Testis (tissue), 2 donors: ENCODE measurements around the gene NDRG4.

Experiments used
- CTCF ChIP-seq, 3 experiments: fragments of 450-650 bp in 2 of 3; fragments of 200-600 bp in 1 of 3; sonication (generic) in 1 of 3; IDR thresholded peaks; one replicate each; pipeline ENCODE4 v1.5.1; 2016 to 2019; ENCODE audit warnings: antibody characterized with exemption in 3 of 3, mild to moderate bottlenecking in 2 of 3, moderate library complexity in 1 of 3
- POLR2A ChIP-seq: fragments of 450-650 bp; IDR thresholded peaks from one replicate; pipeline ENCODE4 v1.6.1; 2017; ENCODE audit warnings: antibody characterized with exemption, mild to moderate bottlenecking, moderate library complexity

GRCh38 chr16:58556678-58557077, 56.7 kb downstream of the NDRG4 start:
- TF ChIP-seq CTCF (IDR thresholded peaks at IDR 0.05) (no peak), POLR2A (no peak)
